PC-9 (cell line): ENCODE results near the gene SLC1A2. TPM values are rescaled to one million over a fixed set of nuclear protein-coding genes. Genes with fewer than 3 reads are reported as not detected.

Experiments
- BruUV-seq: library from RNA; stranded (reverse); fragments of 400-500 nt; replicated peaks from 2 replicates; lab custom pipeline; 2021; lab: Mats Ljungman, UMichigan
- CTCF ChIA-PET: fragments of 300-600 bp; sonication (Branson Sonifier 250); formaldehyde crosslinking; loops from one replicate; lab custom pipeline; 2022; ENCODE audit warnings: antibody characterized with exemption; lab: Charles Lee
- POLR2A ChIA-PET: fragments of 300-600 bp; sonication (Branson Sonifier 250); formaldehyde crosslinking; loops from one replicate; lab custom pipeline; 2022; ENCODE audit warnings: antibody characterized with exemption; ENCODE audit not compliant: unreplicated experiment; lab: Charles Lee
- DNase-seq, 2 experiments: peaks; one replicate each; pipeline versions ENCODE4 v3.0.0 to v3.0.0-alpha.2; 2015 to 2022; ENCODE audit warnings: mixed read lengths in 1 of 2
- H2AFZ ChIP-seq: fragments of 200-600 bp; sonication (generic); 2 replicates; pipeline ENCODE4 v1.8.1; 2017; ENCODE audit warnings: antibody characterized with exemption
- H3F3A ChIP-seq: fragments of 200-600 bp; sonication (generic); 2 replicates; pipeline ENCODE4 v1.8.1; 2017; ENCODE audit warnings: antibody characterized with exemption, mild to moderate bottlenecking, low read depth; ENCODE audit not compliant: insufficient read depth
- H3K27ac ChIP-seq: fragments of 200-600 bp; sonication (generic); 2 replicates; pipeline ENCODE4 v1.6.1; 2016; ENCODE audit warnings: mixed run types
- H3K27me3 ChIP-seq: fragments of 200-600 bp; sonication (generic); 2 replicates; pipeline ENCODE4 v1.6.1; 2016; ENCODE audit warnings: low read depth, mixed run types; ENCODE audit not compliant: insufficient read depth
- H3K36me3 ChIP-seq: fragments of 200-600 bp; sonication (generic); 2 replicates; pipeline ENCODE4 v1.6.1; 2016; ENCODE audit warnings: low read depth, mixed run types
- H3K4me1 ChIP-seq: fragments of 200-600 bp; sonication (generic); replicated peaks from 2 replicates; pipeline ENCODE4 v1.6.1; 2016; ENCODE audit warnings: mixed run types; ENCODE audit not compliant: insufficient read depth
- H3K4me2 ChIP-seq: fragments of 200-600 bp; sonication (generic); 2 replicates; pipeline ENCODE4 v1.6.1; 2017; ENCODE audit warnings: mixed run types
- H3K4me3 ChIP-seq: fragments of 200-600 bp; sonication (generic); 2 replicates; pipeline ENCODE4 v1.6.1; 2016; ENCODE audit warnings: mixed run types
- H3K79me2 ChIP-seq: fragments of 200-600 bp; sonication (generic); 2 replicates; pipeline ENCODE4 v1.6.1; 2017; ENCODE audit warnings: low read depth, mixed run types
- H3K9me2 ChIP-seq: fragments of 200-600 bp; sonication (generic); 2 replicates; pipeline ENCODE4 v1.8.1; 2017; ENCODE audit warnings: mild to moderate bottlenecking; ENCODE audit not compliant: insufficient read depth
- H3K9me3 ChIP-seq: fragments of 200-600 bp; sonication (generic); 2 replicates; pipeline ENCODE4 v1.8.1; 2016; ENCODE audit warnings: low read depth; ENCODE audit not compliant: insufficient read depth
- H4K20me1 ChIP-seq: fragments of 200-600 bp; sonication (generic); 2 replicates; pipeline ENCODE4 v1.8.1; 2017; ENCODE audit not compliant: insufficient read depth
- EZH2 ChIP-seq: fragments of 200-600 bp; sonication (generic); IDR thresholded peaks from 2 replicates; pipeline ENCODE4 v1.8.0; 2017; ENCODE audit warnings: antibody characterized with exemption, low read depth
- intact Hi-C: fragments of 100-400 bp; cut with micrococcal nuclease; formaldehyde crosslinking; loops from one replicate; pipeline ENCODE4 v1.10.0; 2022; ENCODE audit not compliant: unreplicated experiment
- total RNA-seq: library from RNA; stranded (reverse); gene quantifications from 2 replicates; pipeline ENCODE4 v1.2.3, GENCODE V29; 2021
- TF ChIP-seq, protein P1 (sequence below): fragments of 200-600 bp; sonication (generic); conservative IDR thresholded peaks from 2 replicates; pipeline ENCODE4 v1.6.1; 2017; ENCODE audit warnings: mixed run types, antibody characterized with exemption, mild to moderate bottlenecking, moderate library complexity

Gene SLC1A2
- total RNA-seq, 1 experiment from 2014 or later, result 0.09 TPM

DNA sequence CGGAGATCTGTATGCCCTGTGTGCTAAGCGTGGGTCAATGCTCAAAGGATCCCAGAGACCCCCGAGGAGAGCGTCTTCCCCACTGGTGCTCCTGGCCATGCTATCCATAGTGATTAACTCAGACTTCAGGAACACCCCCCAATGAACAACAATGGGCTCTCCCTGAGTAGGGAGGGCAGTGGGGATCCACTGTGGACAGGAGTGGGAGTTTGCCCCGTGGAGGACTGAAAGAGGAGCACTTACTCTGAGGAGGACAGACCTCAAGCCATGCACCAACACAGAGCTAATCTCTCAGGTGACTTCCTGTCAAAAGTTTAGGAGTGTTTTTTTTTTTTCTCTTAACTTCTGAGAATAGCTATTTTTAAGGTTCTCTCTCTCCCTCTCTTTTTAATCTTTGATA is 24.4 kb downstream of the SLC1A2 start:
- H3K27ac ChIP-seq, result no peak overlapping the region
- no peaks in the 10 kb centered on the region for H3K9me3 ChIP-seq
- intact Hi-C loops, result loop anchor here (5.0 kb wide), 4 partner anchors 178 to 808 kb away; no protein-coding TSS in a partner anchor
- BruUV-seq, result no TSS peak
- no peaks in the 10 kb centered on the region for H4K20me1 ChIP-seq
- no peak overlapping the region for H3K4me2 ChIP-seq
- no peak for TF ChIP-seq EZH2
- POLR2A ChIA-PET, result interaction anchor here (0.6 kb wide), 1 partner anchor 89 kb away, joined by 3 read pairs; no protein-coding TSS in a partner anchor
- H3F3A ChIP-seq, result peaks cover 21% of the 10 kb centered on the region
- no peaks in the 10 kb centered on the region for H3K27me3 ChIP-seq
- DNase-seq, result no peak
- no peaks in the 10 kb centered on the region for H3K36me3 ChIP-seq
- H3K4me1 ChIP-seq, result peaks cover 27% of the 10 kb centered on the region
- no peaks in the 10 kb centered on the region for H3K79me2 ChIP-seq
- no peaks in the 10 kb centered on the region for H3K9me2 ChIP-seq
- CTCF ChIA-PET, result interaction anchor here (0.6 to 0.7 kb wide), 2 partner anchors 473 to 498 kb away, joined by 3 to 5 read pairs; no protein-coding TSS in a partner anchor
- H3K4me3 ChIP-seq, result no peak overlapping the region
- H2AFZ ChIP-seq, result no peak overlapping the region

- Histone ChIP-seq H3K4me2 (no peak overlapping the region), H3K4me1 (peaks cover 41% of the 10 kb centered on the region), H3K9me3 (no peaks in the 10 kb centered on the region), H3K36me3 (no peaks in the 10 kb centered on the region), H3K4me3 (no peak overlapping the region), H3K9me2 (no peaks in the 10 kb centered on the region), H3K27ac (no peak overlapping the region), H3K79me2 (no peaks in the 10 kb centered on the region), H3K27me3 (no peaks in the 10 kb centered on the region), H4K20me1 (no peaks in the 10 kb centered on the region), H3F3A (peaks cover 27% of the 10 kb centered on the region), H2AFZ (no peak overlapping the region)
- BruUV-seq, result no TSS peak
- no peak for TF ChIP-seq EZH2
- TF ChIP-seq, protein P1, sequence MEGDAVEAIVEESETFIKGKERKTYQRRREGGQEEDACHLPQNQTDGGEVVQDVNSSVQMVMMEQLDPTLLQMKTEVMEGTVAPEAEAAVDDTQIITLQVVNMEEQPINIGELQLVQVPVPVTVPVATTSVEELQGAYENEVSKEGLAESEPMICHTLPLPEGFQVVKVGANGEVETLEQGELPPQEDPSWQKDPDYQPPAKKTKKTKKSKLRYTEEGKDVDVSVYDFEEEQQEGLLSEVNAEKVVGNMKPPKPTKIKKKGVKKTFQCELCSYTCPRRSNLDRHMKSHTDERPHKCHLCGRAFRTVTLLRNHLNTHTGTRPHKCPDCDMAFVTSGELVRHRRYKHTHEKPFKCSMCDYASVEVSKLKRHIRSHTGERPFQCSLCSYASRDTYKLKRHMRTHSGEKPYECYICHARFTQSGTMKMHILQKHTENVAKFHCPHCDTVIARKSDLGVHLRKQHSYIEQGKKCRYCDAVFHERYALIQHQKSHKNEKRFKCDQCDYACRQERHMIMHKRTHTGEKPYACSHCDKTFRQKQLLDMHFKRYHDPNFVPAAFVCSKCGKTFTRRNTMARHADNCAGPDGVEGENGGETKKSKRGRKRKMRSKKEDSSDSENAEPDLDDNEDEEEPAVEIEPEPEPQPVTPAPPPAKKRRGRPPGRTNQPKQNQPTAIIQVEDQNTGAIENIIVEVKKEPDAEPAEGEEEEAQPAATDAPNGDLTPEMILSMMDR, result no peak
- intact Hi-C loops, result loop anchor here (5.0 kb wide), 4 partner anchors 176 to 806 kb away; no protein-coding TSS in a partner anchor
- POLR2A ChIA-PET, result interaction anchor here (0.6 kb wide), 1 partner anchor 226 kb away, joined by 4 read pairs; no protein-coding TSS in a partner anchor
- no peak for DNase-seq
- CTCF ChIA-PET, result no interaction called here
Observed at GRCh38 chr11:35393098-35393497, 26.3 kb downstream of the SLC1A2 start.

- TF ChIP-seq EZH2, result no peak
- TF ChIP-seq, protein P1, result peak; percentile 99
- H3K27ac ChIP-seq, result peak overlapping the region; percentile 72
Observed at GRCh38 chr11:35391922-35392688, 27.3 kb downstream of the SLC1A2 start.

More at GRCh38 chr11:35391922-35392688, 27.3 kb downstream of the SLC1A2 start:
- H3K4me1 ChIP-seq, result peaks cover 49% of the 10 kb centered on the region
- ChIA-PET CTCF (interaction anchor here (0.6 to 1.0 kb wide), 4 partner anchors 198 to 1286 kb away, joined by 3 to 4 read pairs (median 3); no protein-coding TSS in a partner anchor), POLR2A (interaction anchor here (0.8 kb wide), 1 partner anchor 156 kb away, joined by 5 read pairs; no protein-coding TSS in a partner anchor)
- no peaks in the 10 kb centered on the region for H3K9me3 ChIP-seq
- H3F3A ChIP-seq, result peaks cover 27% of the 10 kb centered on the region
- H3K27me3 ChIP-seq, result no peaks in the 10 kb centered on the region
- DNase-seq, result peak; percentile 86 to 90
- no peaks in the 10 kb centered on the region for H4K20me1 ChIP-seq
- no peaks in the 10 kb centered on the region for H3K9me2 ChIP-seq
- no peaks in the 10 kb centered on the region for H3K36me3 ChIP-seq
- no TSS peak for BruUV-seq
- H2AFZ ChIP-seq, result no peak overlapping the region; the same call in 1 of the 2 replicates
- intact Hi-C loops, result loop anchor here (1.0 to 5.0 kb wide), 14 partner anchors 28 to 874 kb away; no protein-coding TSS in a partner anchor
- H3K4me2 ChIP-seq, result peak overlapping the region; percentile 71
- peak overlapping the region; percentile 16; the same call in 1 of the 2 replicates for H3K4me3 ChIP-seq
- H3K79me2 ChIP-seq, result no peaks in the 10 kb centered on the region
